ENCODE results near the gene PDE8B. TPM values are rescaled to one million over a fixed set of nuclear protein-coding genes. Genes with fewer than 3 reads are reported as not detected.

Gene PDE8B
- total and polyA plus RNA-seq, 2 experiments from 2014 or later = 0.45 to 0.91 TPM

DNA sequence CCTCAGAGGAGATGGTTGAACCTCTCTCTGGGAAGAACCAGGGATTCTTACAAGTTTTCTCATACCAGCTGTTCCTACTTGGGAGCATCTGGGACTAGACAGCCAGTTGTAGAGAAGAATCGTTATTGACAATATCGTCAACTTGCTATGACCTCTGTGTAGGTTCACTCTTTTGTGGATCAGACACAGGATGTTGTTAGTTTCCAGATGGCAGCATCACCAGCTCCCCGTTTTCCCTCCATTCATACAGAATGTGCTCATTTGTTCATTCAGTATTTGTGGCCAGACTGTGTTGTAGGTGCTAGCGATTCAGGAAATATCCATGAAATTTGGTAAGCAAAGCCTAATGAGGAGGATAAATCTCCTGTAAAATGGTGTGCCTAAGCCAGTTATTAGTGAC, 3.7 kb downstream of the PDE8B start (continued):
- TF ChIP-seq, protein P1, sequence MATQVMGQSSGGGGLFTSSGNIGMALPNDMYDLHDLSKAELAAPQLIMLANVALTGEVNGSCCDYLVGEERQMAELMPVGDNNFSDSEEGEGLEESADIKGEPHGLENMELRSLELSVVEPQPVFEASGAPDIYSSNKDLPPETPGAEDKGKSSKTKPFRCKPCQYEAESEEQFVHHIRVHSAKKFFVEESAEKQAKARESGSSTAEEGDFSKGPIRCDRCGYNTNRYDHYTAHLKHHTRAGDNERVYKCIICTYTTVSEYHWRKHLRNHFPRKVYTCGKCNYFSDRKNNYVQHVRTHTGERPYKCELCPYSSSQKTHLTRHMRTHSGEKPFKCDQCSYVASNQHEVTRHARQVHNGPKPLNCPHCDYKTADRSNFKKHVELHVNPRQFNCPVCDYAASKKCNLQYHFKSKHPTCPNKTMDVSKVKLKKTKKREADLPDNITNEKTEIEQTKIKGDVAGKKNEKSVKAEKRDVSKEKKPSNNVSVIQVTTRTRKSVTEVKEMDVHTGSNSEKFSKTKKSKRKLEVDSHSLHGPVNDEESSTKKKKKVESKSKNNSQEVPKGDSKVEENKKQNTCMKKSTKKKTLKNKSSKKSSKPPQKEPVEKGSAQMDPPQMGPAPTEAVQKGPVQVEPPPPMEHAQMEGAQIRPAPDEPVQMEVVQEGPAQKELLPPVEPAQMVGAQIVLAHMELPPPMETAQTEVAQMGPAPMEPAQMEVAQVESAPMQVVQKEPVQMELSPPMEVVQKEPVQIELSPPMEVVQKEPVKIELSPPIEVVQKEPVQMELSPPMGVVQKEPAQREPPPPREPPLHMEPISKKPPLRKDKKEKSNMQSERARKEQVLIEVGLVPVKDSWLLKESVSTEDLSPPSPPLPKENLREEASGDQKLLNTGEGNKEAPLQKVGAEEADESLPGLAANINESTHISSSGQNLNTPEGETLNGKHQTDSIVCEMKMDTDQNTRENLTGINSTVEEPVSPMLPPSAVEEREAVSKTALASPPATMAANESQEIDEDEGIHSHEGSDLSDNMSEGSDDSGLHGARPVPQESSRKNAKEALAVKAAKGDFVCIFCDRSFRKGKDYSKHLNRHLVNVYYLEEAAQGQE (IDR thresholded peaks at IDR 0.05; ENCODE audit: unreplicated experiment) = no peak
- no peak for TF ChIP-seq EZH2phosphoT487 (IDR thresholded peaks at IDR 0.05; ENCODE audit: unreplicated experiment)
- no peak for TF ChIP-seq JUNB (IDR thresholded peaks at IDR 0.05; ENCODE audit: unreplicated experiment)
- TF ChIP-seq NANOG (IDR thresholded peaks at IDR 0.05; ENCODE audit: borderline replicate concordance) = no peak
- no peak for TF ChIP-seq CREB1 (CRISPR knock-in tag; IDR thresholded peaks at IDR 0.05; ENCODE audit: low read depth)
- TF ChIP-seq, protein P2, sequence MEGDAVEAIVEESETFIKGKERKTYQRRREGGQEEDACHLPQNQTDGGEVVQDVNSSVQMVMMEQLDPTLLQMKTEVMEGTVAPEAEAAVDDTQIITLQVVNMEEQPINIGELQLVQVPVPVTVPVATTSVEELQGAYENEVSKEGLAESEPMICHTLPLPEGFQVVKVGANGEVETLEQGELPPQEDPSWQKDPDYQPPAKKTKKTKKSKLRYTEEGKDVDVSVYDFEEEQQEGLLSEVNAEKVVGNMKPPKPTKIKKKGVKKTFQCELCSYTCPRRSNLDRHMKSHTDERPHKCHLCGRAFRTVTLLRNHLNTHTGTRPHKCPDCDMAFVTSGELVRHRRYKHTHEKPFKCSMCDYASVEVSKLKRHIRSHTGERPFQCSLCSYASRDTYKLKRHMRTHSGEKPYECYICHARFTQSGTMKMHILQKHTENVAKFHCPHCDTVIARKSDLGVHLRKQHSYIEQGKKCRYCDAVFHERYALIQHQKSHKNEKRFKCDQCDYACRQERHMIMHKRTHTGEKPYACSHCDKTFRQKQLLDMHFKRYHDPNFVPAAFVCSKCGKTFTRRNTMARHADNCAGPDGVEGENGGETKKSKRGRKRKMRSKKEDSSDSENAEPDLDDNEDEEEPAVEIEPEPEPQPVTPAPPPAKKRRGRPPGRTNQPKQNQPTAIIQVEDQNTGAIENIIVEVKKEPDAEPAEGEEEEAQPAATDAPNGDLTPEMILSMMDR (conservative IDR thresholded peaks at IDR 0.05; ENCODE audit: low read depth in 2 of 2) = no peak
- no peak for TF ChIP-seq STAT1 (IDR thresholded peaks at IDR 0.05; ENCODE audit: unreplicated experiment)
- TF ChIP-seq POLR2AphosphoS5 (IDR thresholded peaks at IDR 0.05; ENCODE audit: low read depth) = no peak
- TF ChIP-seq, protein P3, sequence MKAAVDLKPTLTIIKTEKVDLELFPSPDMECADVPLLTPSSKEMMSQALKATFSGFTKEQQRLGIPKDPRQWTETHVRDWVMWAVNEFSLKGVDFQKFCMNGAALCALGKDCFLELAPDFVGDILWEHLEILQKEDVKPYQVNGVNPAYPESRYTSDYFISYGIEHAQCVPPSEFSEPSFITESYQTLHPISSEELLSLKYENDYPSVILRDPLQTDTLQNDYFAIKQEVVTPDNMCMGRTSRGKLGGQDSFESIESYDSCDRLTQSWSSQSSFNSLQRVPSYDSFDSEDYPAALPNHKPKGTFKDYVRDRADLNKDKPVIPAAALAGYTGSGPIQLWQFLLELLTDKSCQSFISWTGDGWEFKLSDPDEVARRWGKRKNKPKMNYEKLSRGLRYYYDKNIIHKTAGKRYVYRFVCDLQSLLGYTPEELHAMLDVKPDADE (IDR thresholded peaks at IDR 0.05) = no peak

DNA sequence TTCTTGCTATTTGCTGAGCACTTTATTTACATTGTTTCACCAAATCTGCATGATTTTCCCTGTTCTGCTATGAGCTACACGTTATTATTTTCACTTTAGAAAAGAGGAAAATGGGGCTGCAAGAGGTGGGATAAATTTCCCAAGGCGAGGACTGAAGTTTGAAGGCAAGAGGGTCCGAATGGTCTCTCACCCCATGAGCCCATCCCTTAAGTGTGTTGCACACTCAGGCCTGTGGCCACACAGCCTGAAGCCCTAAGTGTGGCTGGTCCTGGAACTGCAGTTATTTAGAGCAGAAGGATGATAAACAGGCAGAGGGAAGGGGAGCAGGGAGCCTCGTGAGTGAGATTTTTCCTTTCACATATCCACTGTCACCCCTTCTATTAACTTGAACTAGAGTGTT, 7.8 kb downstream of the PDE8B start:
- H3K27ac Mint-ChIP-seq = no peak overlapping the region
- H3K4me1 ChIP-seq (ENCODE audit: insufficient read depth) = no peaks in the 10 kb centered on the region

More for the DNA sequence above, 7.8 kb downstream of the PDE8B start:
- Histone ChIP-seq H3K27ac (ENCODE audit: low read depth) (no peak overlapping the region), H3K79me2 (replicated peaks; ENCODE audit: insufficient read depth) (no peaks in the 10 kb centered on the region), H4K20me1 (replicated peaks; ENCODE audit: insufficient read depth) (no peaks in the 10 kb centered on the region), H3K36me3 (ENCODE audit: insufficient read depth) (no peaks in the 10 kb centered on the region), H2AFZ (no peak overlapping the region), H3K27me3 (ENCODE audit: insufficient read depth) (peaks cover 14% of the 10 kb centered on the region), H3K4me3 (no peak overlapping the region), H3K9me2 (ENCODE audit: insufficient read depth) (no peaks in the 10 kb centered on the region), H3K4me2 (no peak overlapping the region), H3F3A (replicated peaks; ENCODE audit: low read depth) (no peaks in the 10 kb centered on the region)
- peak; percentile 96 for ATAC-seq
- DNase-seq (ENCODE audit: low spot score) = peak; percentile 57
- H3K4me3 Mint-ChIP-seq = no peak overlapping the region
- H3K27me3 Mint-ChIP-seq (ENCODE audit: insufficient read depth, low read depth, poor library complexity) = peaks cover 4% of the 10 kb centered on the region
- H3K36me3 Mint-ChIP-seq (ENCODE audit: low read depth) = no peaks in the 10 kb centered on the region
- H3K4me1 Mint-ChIP-seq = no peaks in the 10 kb centered on the region
- no peaks in the 10 kb centered on the region for H3K9me3 Mint-ChIP-seq
- no peak for TF ChIP-seq ZNF331 (CRISPR knock-in tag; IDR thresholded peaks at IDR 0.05; ENCODE audit: low read depth)
- TF ChIP-seq, protein P2 (conservative IDR thresholded peaks at IDR 0.05; ENCODE audit: low read depth in 2 of 2) = peak; percentile 5 to 37; a peak in 1 of 4 replicates
- no peak for TF ChIP-seq NANOG (IDR thresholded peaks at IDR 0.05; ENCODE audit: borderline replicate concordance)
- no peak for TF ChIP-seq POLR2AphosphoS5 (IDR thresholded peaks at IDR 0.05; ENCODE audit: low read depth)

Data from GM23338 (cell line).